Activated CD4-positive, alpha-beta T cell treated with anti-CD3 and anti-CD28 coated beads, Interleukin-2, Interleukin-4, amounts not matched to agents 100 ng/mL and 50 ng/mL, durations not matched to agents 16 hours and 8 hours (primary cell): ENCODE results near the gene CCN2.
A peak's percentile ranks its signal among the peaks of the same experiment; 100 is the strongest.

Source experiments
- DNase-seq: peaks from one replicate; pipeline ENCODE4 v3.0.0-alpha.2; 2020; ENCODE audit warnings: low spot score

The CCN2 gene

GRCh38 chr6:131966443-131966842 is 15.3 kb upstream of the CCN2 start:
- no peak for DNase-seq

GRCh38 chr6:131963063-131963462 is 11.9 kb upstream of the CCN2 start:
- DNase-seq = no peak

- no peak for DNase-seq
These were observed 9.4 kb upstream of the CCN2 start for GRCh38 chr6:131960371-131961133.

- DNase-seq = no peak
These were observed 7.6 kb upstream of the CCN2 start for GRCh38 chr6:131958542-131959470.

- DNase-seq = no peak
These were observed 6.9 kb upstream of the CCN2 start for GRCh38 chr6:131958095-131958494.

- DNase-seq = no peak
These were observed 4.7 kb upstream of the CCN2 start for GRCh38 chr6:131955876-131956275.

GRCh38 chr6:131955192-131955591 is 4.0 kb upstream of the CCN2 start:
- no peak for DNase-seq

GRCh38 chr6:131954775-131955107 is 3.6 kb upstream of the CCN2 start:
- DNase-seq = no peak

GRCh38 chr6:131954059-131954774 is 3.0 kb upstream of the CCN2 start:
- DNase-seq = no peak

- no peak for DNase-seq
These were observed 1.8 kb upstream of the CCN2 start for GRCh38 chr6:131952886-131953509.

GRCh38 chr6:131951576-131952230 is 531 bp upstream of the CCN2 start:
- no peak for DNase-seq

GRCh38 chr6:131949909-131950766 is 1.0 kb downstream of the CCN2 start:
- peak; percentile 4 for DNase-seq

- DNase-seq = no peak
These were observed 1.6 kb downstream of the CCN2 start for GRCh38 chr6:131949620-131949908.

GRCh38 chr6:131948692-131949619 is 2.2 kb downstream of the CCN2 start:
- no peak for DNase-seq

- DNase-seq = no peak
These were observed 3.0 kb downstream of the CCN2 start for GRCh38 chr6:131947986-131948661.

- DNase-seq = no peak
These were observed 3.9 kb downstream of the CCN2 start for GRCh38 chr6:131946992-131947955.

GRCh38 chr6:131946404-131946991 is 4.7 kb downstream of the CCN2 start:
- no peak for DNase-seq

GRCh38 chr6:131945971-131946370 is 5.2 kb downstream of the CCN2 start:
- DNase-seq = no peak
